ENCODE measurements around the gene CD207.
"Not testable (repeated sequence)": the region's sequence is repeated elsewhere in the genome, so short reads cannot be mapped to it uniquely, and the experiment has no call there.

CD207 gene

GRCh38 chr2:70828914-70829824 lies 6.4 kb downstream of the CD207 start:
- no peak for DNase-seq

GRCh38 chr2:70828115-70828514 lies 7.5 kb downstream of the CD207 start:
- DNase-seq: no peak

GRCh38 chr2:70827388-70827787 lies 8.2 kb downstream of the CD207 start:
- no peak for DNase-seq

GRCh38 chr2:70826696-70827350 lies 8.8 kb downstream of the CD207 start:
- no peak for DNase-seq

- no peak for DNase-seq
Observed at GRCh38 chr2:70823249-70823648, 12.4 kb downstream of the CD207 start.

- DNase-seq: no peak
Observed at GRCh38 chr2:70822843-70823242, 12.8 kb downstream of the CD207 start.

- DNase-seq: no peak
Observed at GRCh38 chr2:70820499-70820898, 15.1 kb downstream of the CD207 start, which contains the start of gene CLEC4F. Gene CLEC4F (minus strand): TSS chr2:70820599. CDS start chr2:70820523, 76 bp downstream.

- no peak for DNase-seq
Observed at GRCh38 chr2:70817284-70817954, 18.2 kb downstream of the CD207 start.

- no peak for DNase-seq
Observed at GRCh38 chr2:70816726-70817125, 18.9 kb downstream of the CD207 start.

- no peak for DNase-seq
Observed at GRCh38 chr2:70808983-70809958, 26.3 kb downstream of the CD207 start.

- no peak for DNase-seq
Observed at GRCh38 chr2:70807828-70808118, 27.8 kb downstream of the CD207 start.

- DNase-seq: no peak
Observed at GRCh38 chr2:70807102-70807827, 28.4 kb downstream of the CD207 start.

- DNase-seq: no peak
Observed at GRCh38 chr2:70806620-70807019, 29.0 kb downstream of the CD207 start.

- no peak for DNase-seq
Observed at GRCh38 chr2:70806013-70806412, 29.6 kb downstream of the CD207 start.

GRCh38 chr2:70801607-70802263 lies 33.9 kb downstream of the CD207 start:
- no peak for DNase-seq

- DNase-seq: no peak
Observed at GRCh38 chr2:70799706-70800105, 35.9 kb downstream of the CD207 start.

GRCh38 chr2:70797996-70798395 lies 37.6 kb downstream of the CD207 start:
- not testable (repeated sequence) for DNase-seq

- DNase-seq: no peak
Observed at GRCh38 chr2:70797506-70797905, 38.1 kb downstream of the CD207 start.

- DNase-seq: no peak
Observed at GRCh38 chr2:70796262-70796661, 39.4 kb downstream of the CD207 start.

GRCh38 chr2:70795164-70795995 lies 40.2 kb downstream of the CD207 start:
- DNase-seq: no peak
